Esophagus muscularis mucosa (tissue), 4 donors: Measurements from ENCODE around the gene FNTB. TPM values are rescaled to one million over a fixed set of nuclear protein-coding genes. Genes with fewer than 3 reads are reported as not detected.

Experiments used
- DNase-seq: peaks from one replicate; pipeline ENCODE4 v3.0.0-alpha.2; 2017; ENCODE audit errors: extremely low spot score
- H3K27ac ChIP-seq, 4 donors: fragments of 200-600 bp; sonication (generic); replicated peaks in 1 of 4; 1 replicate in 3 of 4; 2 replicates in 1 of 4; pipeline ENCODE4 v1.5.1; 2016 to 2019; ENCODE audit warnings: mild to moderate bottlenecking in 1 of 4
- H3K27me3 ChIP-seq, 4 donors: fragments of 200-600 bp; sonication (generic); one replicate each; pipeline versions ENCODE4 v1.5.1 to v1.6.0; 2016 to 2019
- H3K36me3 ChIP-seq, 4 donors: fragments of 200-600 bp; sonication (generic); one replicate each; pipeline ENCODE4 v1.5.1; 2016 to 2019
- H3K4me1 ChIP-seq, 4 donors: fragments of 200-600 bp; sonication (generic); one replicate each; pipeline ENCODE4 v1.5.1; 2016 to 2019
- H3K4me3 ChIP-seq, 4 donors: fragments of 200-600 bp; sonication (generic); 1 replicate in 2 of 4; 2 replicates in 2 of 4; pipeline ENCODE4 v1.5.1; 2016 to 2019; ENCODE audit warnings: mild to moderate bottlenecking in 4 of 4, moderate library complexity in 1 of 4
- H3K9me3 ChIP-seq, 4 donors: fragments of 200-600 bp; sonication (generic); 1 replicate in 3 of 4; 2 replicates in 1 of 4; pipeline ENCODE4 v1.5.1; 2016 to 2019
- EP300 ChIP-seq: sonication (generic); formaldehyde crosslinking; IDR thresholded peaks from one replicate; pipeline ENCODE4 v1.6.1; 2017; ENCODE audit warnings: antibody characterized with exemption
- POLR2A ChIP-seq: fragments of 450-650 bp; IDR thresholded peaks from one replicate; pipeline ENCODE4 v1.6.1; 2017; ENCODE audit warnings: antibody characterized with exemption, moderate library complexity, mild to moderate bottlenecking, low read depth
- POLR2AphosphoS5 ChIP-seq, 2 donors: sonication (generic); formaldehyde crosslinking; IDR thresholded peaks; one replicate each; pipeline ENCODE4 v1.6.1; 2017; ENCODE audit warnings: antibody characterized with exemption in 2 of 2
- WGBS: methylation state at CpG from one replicate; pipeline ENCODE4 v1.1.5; 2018; 5-methylcytosine and 5-hydroxymethylcytosine counted together
- intact Hi-C: fragments of 100-400 bp; cut with DNase I; formaldehyde crosslinking; loops from one replicate; pipeline ENCODE4 v1.15.1; 2023
- total RNA-seq, 4 donors: library from RNA; depleted of rRNA; stranded (reverse); fragments of >200 nt; gene quantifications; one replicate each; pipeline versions ENCODE4 v1.1.0 to v1.2.1, GENCODE V29; 2016
- TF ChIP-seq, protein P1 (sequence below), 3 experiments: fragments of 200-600 bp in 2 of 3; fragments of 450-650 bp in 1 of 3; sonication (generic) in 2 of 3; IDR thresholded peaks; one replicate each; pipeline ENCODE4 v1.5.1; 2017 to 2019; ENCODE audit warnings: antibody characterized with exemption in 3 of 3, mild to moderate bottlenecking in 2 of 3, moderate library complexity in 1 of 3

FNTB gene
- total RNA-seq, 4 donors from 2014 or later = 10.3 to 20.7 (median 15.5) TPM

DNA sequence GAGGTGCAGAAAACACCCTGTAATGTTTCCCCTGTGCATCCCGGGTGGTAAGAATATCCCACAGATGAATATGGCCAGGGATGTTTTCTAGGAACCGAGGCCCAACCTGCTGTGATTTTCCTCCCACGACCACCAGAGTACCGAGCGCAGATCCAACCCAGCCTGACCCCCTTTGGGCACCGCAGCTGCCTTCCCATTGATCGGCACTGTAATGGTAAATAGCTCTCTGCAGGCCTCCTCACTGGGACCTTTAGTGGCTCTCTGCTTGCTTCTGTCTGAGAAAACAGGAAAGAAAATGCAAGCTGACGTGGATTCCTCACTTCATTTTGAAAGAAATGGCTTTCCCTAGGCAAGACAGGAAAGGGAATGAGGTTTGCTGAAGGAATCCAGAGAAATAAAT, 12.1 kb upstream of the FNTB start:
- Histone ChIP-seq H3K36me3 (no peaks in the 10 kb centered on the region), H3K27me3 (peaks cover 0 to 11% (median 0%) of the 10 kb centered on the region in 4 donors), H3K4me3 (no peak overlapping the region), H3K4me1 (peaks cover 7 to 23% (median 20%) of the 10 kb centered on the region in 4 donors), H3K27ac (no peak overlapping the region), H3K9me3 (no peaks in the 10 kb centered on the region)
- WGBS = 77% methylated on average over 8 of the region's 8 CpGs
- DNase-seq = no peak
- intact Hi-C loops = no loop called here
- TF ChIP-seq POLR2A (no peak), POLR2AphosphoS5 (IDR thresholded peaks at IDR 0.05) (no peak)

DNA sequence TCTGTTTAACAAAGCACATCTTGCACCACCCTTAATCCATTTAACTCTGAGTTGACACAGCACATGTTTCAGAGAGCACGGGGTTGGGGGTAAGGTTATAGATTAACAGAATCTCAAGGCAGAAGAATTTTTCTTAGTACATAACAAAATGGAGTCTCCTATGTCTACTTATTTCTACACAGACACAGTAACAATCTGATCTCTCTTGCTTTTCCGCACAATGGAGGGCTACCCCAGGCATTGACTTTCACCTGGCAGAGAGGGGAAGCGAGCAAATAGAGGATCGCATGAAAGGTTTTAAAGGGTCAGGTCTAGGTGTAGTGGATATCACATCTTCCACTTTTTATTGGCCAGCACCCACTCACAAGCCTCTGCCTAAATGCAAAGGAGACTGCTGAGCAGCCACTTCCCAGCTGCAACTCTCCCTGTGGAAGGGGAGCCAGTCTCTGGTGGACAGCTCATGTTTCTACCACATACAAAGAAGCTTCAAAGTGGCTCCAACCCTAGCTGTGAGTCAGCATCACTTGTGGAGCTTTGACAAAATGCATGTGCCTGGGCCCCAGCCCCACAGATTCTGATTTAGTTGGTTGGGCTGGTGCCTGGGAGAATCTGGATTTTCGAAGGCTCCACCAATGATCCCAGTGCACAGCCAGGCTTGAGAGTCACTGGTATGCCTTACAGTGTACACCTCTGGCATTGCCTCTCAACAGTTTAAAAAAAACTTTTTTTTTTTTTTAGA, 7.2 kb upstream of the FNTB start:
- Histone ChIP-seq H3K4me1 (peaks cover 0 to 7% (median 5%) of the 10 kb centered on the region in 4 donors), H3K36me3 (no peaks in the 10 kb centered on the region), H3K27ac (no peak overlapping the region), H3K9me3 (no peaks in the 10 kb centered on the region), H3K4me3 (no peak overlapping the region), H3K27me3 (no peaks in the 10 kb centered on the region)
- intact Hi-C loops = loop anchor here (10.0 kb wide), 1 partner anchor 845 kb away; no protein-coding TSS in a partner anchor
- no peak for DNase-seq
- WGBS = 89% methylated on average over 5 of the region's 5 CpGs
- TF ChIP-seq POLR2AphosphoS5 (IDR thresholded peaks at IDR 0.05) = no peak
- TF ChIP-seq, protein P1, sequence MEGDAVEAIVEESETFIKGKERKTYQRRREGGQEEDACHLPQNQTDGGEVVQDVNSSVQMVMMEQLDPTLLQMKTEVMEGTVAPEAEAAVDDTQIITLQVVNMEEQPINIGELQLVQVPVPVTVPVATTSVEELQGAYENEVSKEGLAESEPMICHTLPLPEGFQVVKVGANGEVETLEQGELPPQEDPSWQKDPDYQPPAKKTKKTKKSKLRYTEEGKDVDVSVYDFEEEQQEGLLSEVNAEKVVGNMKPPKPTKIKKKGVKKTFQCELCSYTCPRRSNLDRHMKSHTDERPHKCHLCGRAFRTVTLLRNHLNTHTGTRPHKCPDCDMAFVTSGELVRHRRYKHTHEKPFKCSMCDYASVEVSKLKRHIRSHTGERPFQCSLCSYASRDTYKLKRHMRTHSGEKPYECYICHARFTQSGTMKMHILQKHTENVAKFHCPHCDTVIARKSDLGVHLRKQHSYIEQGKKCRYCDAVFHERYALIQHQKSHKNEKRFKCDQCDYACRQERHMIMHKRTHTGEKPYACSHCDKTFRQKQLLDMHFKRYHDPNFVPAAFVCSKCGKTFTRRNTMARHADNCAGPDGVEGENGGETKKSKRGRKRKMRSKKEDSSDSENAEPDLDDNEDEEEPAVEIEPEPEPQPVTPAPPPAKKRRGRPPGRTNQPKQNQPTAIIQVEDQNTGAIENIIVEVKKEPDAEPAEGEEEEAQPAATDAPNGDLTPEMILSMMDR (IDR thresholded peaks at IDR 0.05) = no peak
- no peak for TF ChIP-seq POLR2A
- TF ChIP-seq EP300 = no peak

DNA sequence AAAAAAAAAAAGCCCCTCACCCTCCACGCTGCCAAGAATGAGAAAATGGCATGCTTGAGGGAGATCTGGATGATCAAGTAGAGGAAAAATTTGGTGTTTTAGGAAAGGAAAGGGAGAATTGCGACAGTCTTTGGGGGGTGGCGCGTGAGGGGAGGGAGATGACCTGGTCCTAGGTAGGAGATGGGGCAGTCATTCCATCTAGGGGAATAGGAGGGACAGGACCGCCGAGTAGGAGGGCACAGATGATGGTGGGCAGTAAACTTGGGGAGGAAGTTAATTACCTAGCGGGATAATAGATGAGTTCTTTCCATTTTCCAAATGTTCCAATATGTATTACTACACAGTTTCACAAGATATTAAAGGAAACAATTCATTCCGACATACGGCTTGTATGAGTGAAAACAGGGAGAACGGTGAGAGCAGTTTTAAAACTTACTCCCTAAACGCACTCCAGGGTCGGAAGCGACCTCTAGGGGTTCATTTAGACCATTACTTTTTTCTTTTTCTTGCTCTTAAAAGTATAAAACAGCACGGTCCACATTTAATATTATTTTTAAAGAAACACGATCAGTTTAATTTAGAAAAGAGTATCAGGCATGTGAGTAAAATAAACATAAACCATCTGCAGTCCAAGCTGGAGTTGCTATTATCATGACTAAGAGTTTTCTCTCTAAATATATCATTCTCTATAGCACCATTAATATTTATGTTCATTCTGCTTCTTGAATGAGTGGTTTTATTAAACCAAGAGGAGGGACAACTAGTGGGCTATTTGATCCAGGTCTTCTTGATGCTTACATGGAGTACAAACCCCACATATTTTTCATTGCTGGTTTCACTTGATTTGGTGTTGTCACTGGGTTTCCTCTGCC, 3.0 kb upstream of the FNTB start:
- WGBS = 4% methylated on average over 15 of the region's 15 CpGs
- no peak overlapping the region for H3K27ac ChIP-seq
- no peaks in the 10 kb centered on the region for H3K36me3 ChIP-seq
- no peak for DNase-seq
- no peaks in the 10 kb centered on the region for H3K9me3 ChIP-seq
- H3K4me3 ChIP-seq = peak overlapping the region in 3 of 4 donors; percentile 12 to 37 (median 30)
- intact Hi-C loops = loop anchor here (2.0 to 10.0 kb wide), 2 partner anchors 163 to 841 kb away; no protein-coding TSS in a partner anchor
- peaks cover 9 to 28% (median 22%) of the 10 kb centered on the region in 4 donors for H3K4me1 ChIP-seq
- TF ChIP-seq, protein P1 (IDR thresholded peaks at IDR 0.05) = peak; percentile 68 to 75 (median 72)
- TF ChIP-seq EP300 (no peak), POLR2A (no peak)
- no peaks in the 10 kb centered on the region for H3K27me3 ChIP-seq

DNA sequence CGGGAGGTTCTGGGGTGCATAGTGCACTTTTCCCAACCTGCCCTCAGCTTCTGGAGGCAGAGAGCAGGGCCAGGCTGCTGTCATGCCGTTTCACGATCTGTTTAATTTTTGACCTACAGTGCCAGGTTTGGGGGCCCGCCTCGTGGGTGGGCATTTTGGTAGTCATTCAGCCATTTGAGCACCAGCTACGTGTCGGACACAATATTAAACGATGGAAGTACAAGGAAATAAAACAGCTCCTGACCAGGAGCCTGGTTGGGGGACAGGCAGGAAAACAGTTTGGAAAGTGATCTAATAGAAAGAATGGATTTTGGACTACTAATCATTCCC, 708 bp downstream of the FNTB start:
- Histone ChIP-seq H3K4me3 (peak overlapping the region; percentile 66 to 86 (median 72)), H3K9me3 (no peaks in the 10 kb centered on the region), H3K36me3 (no peaks in the 10 kb centered on the region), H3K4me1 (peaks cover 9 to 39% (median 29%) of the 10 kb centered on the region in 4 donors), H3K27me3 (no peaks in the 10 kb centered on the region), H3K27ac (peak overlapping the region; percentile 79 to 89 (median 87))
- 0% methylated on average over 8 of the region's 8 CpGs for WGBS
- no peak for DNase-seq
- intact Hi-C loops = loop anchor here (5.0 to 10.0 kb wide), 3 partner anchors 115 to 837 kb away; partner anchors contain the start of genes FUT8 and MAX
- TF ChIP-seq POLR2A (no peak), POLR2AphosphoS5 (IDR thresholded peaks at IDR 0.05) (no peak), EP300 (no peak)
- TF ChIP-seq, protein P1 (IDR thresholded peaks at IDR 0.05) = no peak

DNA sequence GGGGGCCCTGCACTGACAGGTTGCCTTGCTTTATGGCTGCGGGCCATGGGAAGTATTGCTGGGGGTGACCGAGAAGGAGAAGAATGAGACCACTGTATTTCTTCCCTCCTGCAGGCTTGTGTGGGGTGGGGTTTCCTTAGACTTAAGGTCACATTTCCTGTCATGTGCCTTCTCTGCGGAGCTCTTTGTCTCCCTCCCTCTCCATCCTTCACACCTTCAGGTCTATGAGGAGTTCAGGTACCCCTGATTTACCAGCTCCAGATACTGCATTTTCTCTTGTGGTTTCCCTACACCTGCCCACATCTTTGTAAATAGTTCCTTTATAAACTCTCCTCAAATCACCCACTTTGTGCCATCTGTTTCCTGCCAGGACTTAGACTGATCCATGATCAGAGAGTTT, 3.6 kb downstream of the FNTB start:
- intact Hi-C loops = no loop called here
- Histone ChIP-seq H3K36me3 (peaks cover 0 to 4% (median 0%) of the 10 kb centered on the region in 4 donors), H3K27me3 (no peaks in the 10 kb centered on the region), H3K4me3 (no peak overlapping the region), H3K4me1 (peaks cover 9 to 32% (median 24%) of the 10 kb centered on the region in 4 donors), H3K27ac (no peak overlapping the region), H3K9me3 (no peaks in the 10 kb centered on the region)
- DNase-seq = no peak
- TF ChIP-seq, protein P1 (IDR thresholded peaks at IDR 0.05) = no peak
- TF ChIP-seq POLR2A (no peak), POLR2AphosphoS5 (IDR thresholded peaks at IDR 0.05) (no peak), EP300 (no peak)
- 73% methylated on average over 3 of the region's 3 CpGs for WGBS
